ENCODE measurements around the gene GALNTL6.
A peak's percentile ranks its signal among the peaks of the same experiment; 100 is the strongest.
"Not testable (repeated sequence)": the region's sequence is repeated elsewhere in the genome, so short reads cannot be mapped to it uniquely, and the experiment has no call there.

GALNTL6 gene

GRCh38 chr4:172760512-172760911 is 947.3 kb downstream of the GALNTL6 start:
- no peak for DNase-seq (ENCODE audit: low read depth)

GRCh38 chr4:172762895-172763294 is 949.7 kb downstream of the GALNTL6 start:
- DNase-seq (ENCODE audit: low read depth), result no peak

- DNase-seq (ENCODE audit: low read depth), result no peak
These were observed 957.6 kb downstream of the GALNTL6 start for GRCh38 chr4:172770787-172771186.

- no peak for DNase-seq (ENCODE audit: low read depth)
These were observed 959.6 kb downstream of the GALNTL6 start for GRCh38 chr4:172772781-172773180.

- no peak for DNase-seq (ENCODE audit: low read depth)
These were observed 963.1 kb downstream of the GALNTL6 start for GRCh38 chr4:172776203-172776861.

GRCh38 chr4:172777729-172778431 is 964.7 kb downstream of the GALNTL6 start:
- DNase-seq (ENCODE audit: low read depth), result no peak

- no peak for DNase-seq (ENCODE audit: low read depth)
These were observed 965.4 kb downstream of the GALNTL6 start for GRCh38 chr4:172778583-172778982.

GRCh38 chr4:172780566-172781081 is 967.4 kb downstream of the GALNTL6 start:
- DNase-seq (ENCODE audit: low read depth), result no peak

- no peak for DNase-seq (ENCODE audit: low read depth)
These were observed 972.4 kb downstream of the GALNTL6 start for GRCh38 chr4:172785613-172786012.

GRCh38 chr4:172786039-172786792 is 973.0 kb downstream of the GALNTL6 start:
- DNase-seq (ENCODE audit: low read depth), result peak; percentile 19

GRCh38 chr4:172787111-172787510 is 973.9 kb downstream of the GALNTL6 start:
- DNase-seq (ENCODE audit: low read depth), result no peak

- no peak for DNase-seq (ENCODE audit: low read depth)
These were observed 978.6 kb downstream of the GALNTL6 start for GRCh38 chr4:172791841-172792240.

GRCh38 chr4:172793565-172794306 is 980.5 kb downstream of the GALNTL6 start:
- DNase-seq (ENCODE audit: low read depth), result no peak

- no peak for DNase-seq (ENCODE audit: low read depth)
These were observed 981.1 kb downstream of the GALNTL6 start for GRCh38 chr4:172794307-172794703.

- not testable (repeated sequence) for DNase-seq (ENCODE audit: low read depth)
These were observed 984.1 kb downstream of the GALNTL6 start for GRCh38 chr4:172797281-172797680.

- no peak for DNase-seq (ENCODE audit: low read depth)
These were observed 988.8 kb downstream of the GALNTL6 start for GRCh38 chr4:172802032-172802431.

- DNase-seq (ENCODE audit: low read depth), result no peak
These were observed 993.6 kb downstream of the GALNTL6 start for GRCh38 chr4:172806841-172807240.

- no peak for DNase-seq (ENCODE audit: low read depth)
These were observed 995.0 kb downstream of the GALNTL6 start for GRCh38 chr4:172808196-172808595.

GRCh38 chr4:172809319-172809718 is 996.1 kb downstream of the GALNTL6 start:
- DNase-seq (ENCODE audit: low read depth), result no peak

- no peak for DNase-seq (ENCODE audit: low read depth)
These were observed 1000.2 kb downstream of the GALNTL6 start for GRCh38 chr4:172813359-172813923.

- no peak for DNase-seq (ENCODE audit: low read depth)
These were observed 1002.4 kb downstream of the GALNTL6 start for GRCh38 chr4:172815499-172816164.
